Measurements from ENCODE around the gene GPR85.
"Not testable (repeated sequence)": the region's sequence is repeated elsewhere in the genome, so short reads cannot be mapped to it uniquely, and the experiment has no call there.

Gene GPR85

DNA sequence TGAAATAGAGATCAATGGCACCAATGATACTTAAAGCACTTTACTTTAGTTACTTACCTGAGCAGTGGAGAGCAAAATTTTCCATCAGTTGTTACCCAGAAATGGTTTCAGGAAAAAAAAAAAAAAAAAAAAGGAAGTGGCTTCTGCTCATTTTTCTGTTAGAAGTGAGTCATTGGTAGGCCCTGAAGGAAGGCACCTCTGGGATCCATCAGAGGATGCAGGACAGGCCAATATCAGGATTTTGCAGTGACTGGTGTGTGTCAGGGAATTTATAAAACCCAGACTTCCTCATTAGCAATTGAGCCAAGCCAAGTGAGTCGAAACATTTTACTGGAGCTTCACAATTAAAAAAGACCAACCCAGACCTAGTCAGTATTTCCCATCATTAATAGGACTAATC, 34.0 kb upstream of the GPR85 start:
- no peak for DNase-seq (ENCODE audit: extremely low read depth, low read depth)
- H3K4me3 ChIP-seq (replicated peaks; ENCODE audit: low read depth, low read length) = no peak overlapping the region
- TF ChIP-seq, protein P1, sequence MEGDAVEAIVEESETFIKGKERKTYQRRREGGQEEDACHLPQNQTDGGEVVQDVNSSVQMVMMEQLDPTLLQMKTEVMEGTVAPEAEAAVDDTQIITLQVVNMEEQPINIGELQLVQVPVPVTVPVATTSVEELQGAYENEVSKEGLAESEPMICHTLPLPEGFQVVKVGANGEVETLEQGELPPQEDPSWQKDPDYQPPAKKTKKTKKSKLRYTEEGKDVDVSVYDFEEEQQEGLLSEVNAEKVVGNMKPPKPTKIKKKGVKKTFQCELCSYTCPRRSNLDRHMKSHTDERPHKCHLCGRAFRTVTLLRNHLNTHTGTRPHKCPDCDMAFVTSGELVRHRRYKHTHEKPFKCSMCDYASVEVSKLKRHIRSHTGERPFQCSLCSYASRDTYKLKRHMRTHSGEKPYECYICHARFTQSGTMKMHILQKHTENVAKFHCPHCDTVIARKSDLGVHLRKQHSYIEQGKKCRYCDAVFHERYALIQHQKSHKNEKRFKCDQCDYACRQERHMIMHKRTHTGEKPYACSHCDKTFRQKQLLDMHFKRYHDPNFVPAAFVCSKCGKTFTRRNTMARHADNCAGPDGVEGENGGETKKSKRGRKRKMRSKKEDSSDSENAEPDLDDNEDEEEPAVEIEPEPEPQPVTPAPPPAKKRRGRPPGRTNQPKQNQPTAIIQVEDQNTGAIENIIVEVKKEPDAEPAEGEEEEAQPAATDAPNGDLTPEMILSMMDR (IDR thresholded peaks at IDR 0.05; ENCODE audit: low read depth, low read length, missing control alignments) = no peak

DNA sequence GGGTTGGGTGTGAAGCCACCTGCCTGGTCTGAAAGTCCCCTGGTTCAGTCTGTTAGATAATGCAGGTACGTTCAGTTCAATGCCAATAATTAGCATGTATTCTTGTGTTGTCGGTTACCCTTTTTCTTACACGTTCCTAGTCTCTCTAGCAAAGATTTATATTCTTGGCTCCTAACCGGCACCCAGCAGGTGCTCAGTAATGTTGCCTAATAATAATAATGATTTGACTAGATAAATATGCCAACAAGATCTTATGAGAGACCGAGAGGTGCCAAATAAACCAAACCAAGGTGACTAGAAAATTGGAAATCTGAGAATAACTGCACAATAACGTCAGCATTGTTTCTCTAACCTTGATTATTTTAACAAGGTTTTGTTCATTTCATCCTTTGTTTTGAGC, 32.8 kb upstream of the GPR85 start:
- DNase-seq (ENCODE audit: extremely low read depth, low read depth) = no peak
- no peak overlapping the region for H3K4me3 ChIP-seq (replicated peaks; ENCODE audit: low read depth, low read length)
- TF ChIP-seq, protein P1 (IDR thresholded peaks at IDR 0.05; ENCODE audit: low read depth, low read length, missing control alignments) = no peak

DNA sequence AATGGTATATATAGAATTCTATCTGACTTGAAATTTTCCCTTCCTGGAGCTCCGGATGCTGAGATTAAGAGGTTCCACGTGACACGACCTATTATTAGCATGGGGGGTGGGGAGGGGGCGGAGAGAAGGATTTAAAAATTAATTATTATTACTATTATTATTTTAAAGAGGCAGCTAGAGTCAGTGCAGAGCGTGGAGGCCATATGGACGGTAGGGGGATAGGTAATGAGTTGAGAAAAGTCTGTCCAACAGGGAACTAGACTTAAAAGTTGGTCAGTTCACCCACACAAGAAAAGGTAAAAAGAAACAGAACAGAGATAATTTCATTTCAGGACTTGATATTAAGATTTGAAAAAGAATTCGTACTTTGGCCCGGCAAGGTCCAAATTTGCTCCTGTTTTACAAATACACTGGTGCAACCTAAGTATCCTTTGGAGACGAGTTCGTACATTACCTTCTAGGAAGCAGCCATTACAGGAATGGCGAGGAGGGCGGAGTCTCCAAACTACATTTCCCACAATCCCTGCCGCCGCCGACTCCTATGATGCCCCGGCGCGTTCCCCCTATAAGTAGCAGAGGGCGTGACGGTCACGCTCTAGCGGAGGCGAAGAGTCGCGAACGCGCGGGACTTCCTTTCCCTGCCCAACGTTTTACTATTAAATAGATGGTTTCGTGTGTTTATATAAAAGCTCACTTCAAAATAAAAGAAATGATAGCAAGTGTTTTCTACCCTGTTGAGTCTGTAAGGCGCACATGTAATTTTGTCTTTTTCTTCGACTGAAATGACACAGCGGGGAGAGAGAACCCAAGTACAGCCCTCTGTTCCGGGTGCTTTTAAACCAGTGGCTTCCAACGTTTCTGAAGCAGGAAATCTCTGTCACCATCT, 31.7 kb upstream of the GPR85 start, which contains the start of gene SMIM30:
SMIM30 (minus strand) TSS at position 481 of the 886 bp plus-strand sequence. CDS start 976 bp downstream, outside the sequence.
- TF ChIP-seq, protein P1 (IDR thresholded peaks at IDR 0.05; ENCODE audit: low read depth, low read length, missing control alignments) = no peak
- peak within 1 kb of the TSS; percentile 50 for H3K4me3 ChIP-seq (replicated peaks; ENCODE audit: low read depth, low read length)
- peak; percentile 60 for DNase-seq (ENCODE audit: extremely low read depth, low read depth)

DNA sequence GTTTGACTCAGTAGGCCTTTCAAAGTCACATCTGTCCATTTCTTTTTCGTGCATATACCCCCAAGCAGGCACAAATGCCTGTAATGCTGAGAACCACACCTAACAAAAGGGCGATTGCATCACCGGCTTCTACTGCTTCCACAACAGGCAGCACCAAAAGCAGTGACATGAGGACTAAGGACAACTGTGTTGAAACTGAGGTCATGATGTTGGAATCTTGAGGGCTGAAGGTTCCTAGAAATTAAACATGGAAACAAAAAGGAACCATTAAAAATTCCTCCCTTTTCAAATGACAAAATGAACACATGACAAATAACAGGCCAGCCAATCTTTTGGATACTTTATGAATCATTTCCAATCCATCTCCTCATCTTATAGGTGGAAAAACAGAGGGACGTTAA, 30.7 kb upstream of the GPR85 start:
- peak overlapping the region; percentile 50 for H3K4me3 ChIP-seq (replicated peaks; ENCODE audit: low read depth, low read length)
- DNase-seq (ENCODE audit: extremely low read depth, low read depth) = not testable (repeated sequence)

DNA sequence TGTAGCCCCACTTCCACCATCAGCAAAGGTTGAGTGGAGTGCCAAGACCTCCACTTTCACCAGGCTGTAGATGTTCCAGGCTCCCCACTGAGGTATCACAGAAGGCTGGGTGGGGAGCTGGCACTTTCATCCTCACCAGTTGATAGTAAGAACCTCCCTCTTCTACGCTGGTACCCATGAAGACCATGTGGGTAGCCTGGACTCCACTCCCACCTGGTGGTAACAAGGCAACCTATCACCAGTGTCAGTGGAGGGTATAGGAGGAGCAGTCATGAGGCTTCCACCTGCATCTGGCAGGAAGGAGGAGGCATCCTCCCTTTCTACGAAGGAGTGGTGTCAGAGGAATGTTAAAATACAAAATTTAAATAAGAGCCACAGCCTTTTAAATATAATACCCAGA, 27.3 kb upstream of the GPR85 start:
- TF ChIP-seq, protein P1 (IDR thresholded peaks at IDR 0.05; ENCODE audit: low read depth, low read length, missing control alignments) = peak; percentile 10
- no peak overlapping the region for H3K4me3 ChIP-seq (replicated peaks; ENCODE audit: low read depth, low read length)
- DNase-seq (ENCODE audit: extremely low read depth, low read depth) = no peak

DNA sequence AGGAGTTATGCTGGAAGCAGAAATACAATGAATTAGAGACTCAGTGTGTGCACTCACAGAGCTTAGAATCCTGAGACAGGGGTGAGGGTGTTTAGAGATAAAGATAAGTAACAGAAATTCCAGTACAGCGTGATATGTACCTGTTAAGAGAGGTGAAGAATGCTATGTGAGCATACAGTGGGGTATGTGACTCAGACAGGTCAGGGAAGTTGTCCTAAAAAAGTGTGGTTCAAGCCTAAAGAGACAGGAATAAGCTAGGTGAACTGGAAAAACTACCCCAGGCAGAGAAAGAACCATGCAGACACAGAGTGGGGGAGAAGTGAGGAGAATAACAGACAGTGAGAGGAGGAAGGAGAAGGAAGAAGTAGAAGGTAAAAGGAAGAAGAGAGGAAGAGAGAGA, 23.1 kb upstream of the GPR85 start:
- TF ChIP-seq, protein P1 (IDR thresholded peaks at IDR 0.05; ENCODE audit: low read depth, low read length, missing control alignments) = no peak
- DNase-seq (ENCODE audit: extremely low read depth, low read depth) = no peak
- no peak overlapping the region for H3K4me3 ChIP-seq (replicated peaks; ENCODE audit: low read depth, low read length)

DNA sequence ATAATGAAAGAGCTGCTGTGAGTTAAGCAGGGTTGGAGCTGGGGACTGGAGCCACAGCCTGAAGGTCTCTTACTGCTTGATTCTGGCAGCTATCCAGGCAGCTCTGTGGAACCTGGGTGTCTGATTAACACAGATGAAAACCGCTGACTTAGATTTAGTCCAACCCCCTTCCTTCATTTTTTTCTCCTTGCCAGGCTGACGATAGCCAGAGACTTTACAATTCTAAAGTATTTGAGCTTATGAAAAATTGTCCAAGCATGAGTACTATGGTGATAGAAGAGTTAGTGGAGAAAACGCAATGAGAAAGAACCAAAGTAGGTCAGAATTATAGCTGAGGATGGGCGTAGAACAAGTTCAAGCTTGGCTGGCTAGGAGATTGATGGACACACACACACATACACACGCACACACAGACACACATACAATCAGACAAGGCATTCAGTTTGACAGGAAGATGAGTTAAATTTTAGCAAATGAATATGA, 13.5 kb upstream of the GPR85 start:
- DNase-seq (ENCODE audit: extremely low read depth, low read depth) = no peak
- TF ChIP-seq, protein P1 (IDR thresholded peaks at IDR 0.05; ENCODE audit: low read depth, low read length, missing control alignments) = no peak
- H3K4me3 ChIP-seq (replicated peaks; ENCODE audit: low read depth, low read length) = no peak overlapping the region
